CD4-positive, alpha-beta T cell treated with Interleukin-6 for 4 hours (primary cell): Measurements from ENCODE around the gene HS3ST3A1.
"Not testable (repeated sequence)": the region's sequence is repeated elsewhere in the genome, so short reads cannot be mapped to it uniquely, and the experiment has no call there.

Experiments used
- DNase-seq: peaks from one replicate; pipeline ENCODE4 v3.0.0-alpha.2; 2020; ENCODE audit warnings: mixed read lengths

The HS3ST3A1 gene

DNA sequence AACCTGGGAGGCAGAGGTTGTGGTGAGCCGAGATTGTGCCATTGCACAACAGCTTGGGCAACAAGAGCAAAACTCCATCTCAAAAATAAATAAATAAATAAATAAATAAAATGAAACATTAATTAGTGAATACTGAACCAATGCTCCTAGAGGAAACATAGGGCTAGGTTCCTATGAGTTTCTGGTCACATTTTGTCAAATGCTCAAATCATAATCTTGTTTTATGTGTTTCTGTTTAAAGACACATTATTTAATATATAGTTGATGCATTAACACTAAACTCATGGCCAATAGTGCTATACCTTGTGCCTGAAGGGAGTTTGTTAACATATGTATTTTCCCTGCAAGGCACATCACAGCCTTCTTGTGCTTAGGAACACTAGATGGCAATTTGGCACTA is 66.8 kb downstream of the HS3ST3A1 start:
- DNase-seq: no peak

GRCh38 chr17:13531721-13532120 is 70.0 kb downstream of the HS3ST3A1 start:
- no peak for DNase-seq

GRCh38 chr17:13525876-13526275 is 75.9 kb downstream of the HS3ST3A1 start:
- no peak for DNase-seq

- DNase-seq: no peak
Measured at GRCh38 chr17:13523164-13523563, 78.6 kb downstream of the HS3ST3A1 start.

- no peak for DNase-seq
Measured at GRCh38 chr17:13522749-13523148, 79.0 kb downstream of the HS3ST3A1 start.

DNA sequence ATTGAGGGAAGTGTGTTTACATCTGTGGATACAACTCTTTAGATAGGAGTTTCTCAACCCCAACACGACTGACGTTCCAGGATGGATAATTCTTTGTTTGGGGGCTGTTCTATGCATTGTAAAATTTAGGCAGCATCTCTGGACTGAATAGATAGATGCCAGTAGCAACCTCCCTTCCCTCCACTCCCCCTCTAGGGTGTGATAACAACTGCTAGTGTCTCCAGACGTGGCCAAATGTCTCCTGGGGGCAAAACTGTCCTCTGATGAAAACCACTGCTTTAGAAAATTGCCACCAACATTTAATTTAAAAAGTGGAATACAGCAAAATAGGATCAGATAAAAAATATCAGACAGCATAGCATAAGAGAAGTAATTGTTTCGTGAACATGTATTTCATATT is 79.9 kb downstream of the HS3ST3A1 start:
- DNase-seq: no peak

- DNase-seq: no peak
Measured at GRCh38 chr17:13520899-13521572, 80.7 kb downstream of the HS3ST3A1 start.

GRCh38 chr17:13518261-13519000 is 83.3 kb downstream of the HS3ST3A1 start:
- no peak for DNase-seq

DNA sequence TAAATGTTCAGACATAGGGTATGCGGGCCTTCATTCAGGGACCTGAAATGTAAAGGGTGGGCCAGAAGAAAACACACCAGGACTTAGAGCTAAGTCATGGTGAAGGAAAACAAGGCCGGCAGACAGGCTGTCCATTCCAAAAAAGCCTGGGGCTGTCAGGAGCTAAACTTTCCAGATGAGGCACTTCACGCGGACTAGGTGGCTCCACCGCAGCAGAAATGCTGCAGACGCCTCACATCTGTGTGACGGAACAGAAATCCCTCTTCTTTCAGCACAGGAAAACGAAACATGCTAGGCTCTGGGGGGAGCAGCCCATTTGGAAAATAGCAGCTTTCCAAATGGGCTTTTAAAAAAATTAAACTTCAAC is 88.7 kb downstream of the HS3ST3A1 start:
- DNase-seq: no peak

DNA sequence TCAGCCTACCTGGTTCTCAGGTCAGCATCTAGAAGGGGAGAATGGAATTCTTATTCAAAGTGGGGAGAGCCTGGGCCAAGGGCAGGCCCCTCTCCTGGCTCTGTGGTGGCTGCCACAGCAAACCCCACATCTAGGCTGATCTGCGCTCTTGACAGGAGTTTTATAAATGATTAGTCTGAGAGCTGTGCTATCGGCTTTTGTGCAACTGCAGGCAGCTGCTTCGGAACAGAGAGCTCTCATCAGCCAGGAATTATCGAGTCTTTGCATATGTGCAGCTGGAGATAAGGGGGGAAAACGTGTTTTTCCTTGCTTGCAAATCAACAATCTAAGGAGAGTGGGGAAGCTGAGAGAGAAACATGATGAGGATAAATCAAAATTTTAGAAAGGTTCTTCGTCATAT is 91.7 kb downstream of the HS3ST3A1 start:
- DNase-seq: no peak

DNA sequence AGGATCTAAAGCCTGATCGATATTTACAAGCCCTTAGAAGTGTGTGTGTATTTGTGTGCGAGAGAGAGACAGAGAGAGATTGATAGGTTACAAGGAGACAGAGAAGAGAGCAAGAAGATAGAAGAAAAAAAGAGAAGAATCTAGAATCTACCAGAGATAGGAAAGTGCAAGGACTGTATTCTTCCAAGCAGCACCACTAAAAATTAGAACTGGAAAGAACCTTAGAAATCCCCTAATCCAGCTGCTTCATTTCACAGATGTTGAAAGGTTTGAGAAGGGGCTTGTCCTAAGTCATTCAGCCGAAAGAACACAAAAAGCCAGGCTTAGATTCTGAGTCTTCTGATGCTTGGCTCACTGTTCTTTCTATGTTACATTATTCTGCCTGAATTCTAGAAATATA is 92.2 kb downstream of the HS3ST3A1 start:
- no peak for DNase-seq

DNA sequence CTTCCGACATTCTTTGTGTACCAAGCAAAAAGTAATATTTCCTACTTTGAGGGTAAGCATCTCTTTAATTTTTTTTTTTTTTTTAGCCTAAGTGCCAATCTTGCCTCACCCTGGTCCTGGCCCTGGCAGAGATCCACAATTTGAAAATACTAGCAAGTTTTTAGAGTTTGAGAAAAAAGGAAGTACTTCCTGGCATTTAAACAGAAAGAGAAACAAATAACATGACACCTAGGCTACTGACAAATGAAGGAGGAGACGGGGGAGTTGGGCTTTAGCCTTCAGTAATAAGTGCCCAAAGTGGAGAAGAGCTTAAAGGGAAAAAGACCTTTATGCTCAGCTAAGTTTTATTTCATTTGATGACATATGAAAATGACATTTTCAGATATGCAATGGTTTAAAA is 92.8 kb downstream of the HS3ST3A1 start:
- DNase-seq: no peak

DNA sequence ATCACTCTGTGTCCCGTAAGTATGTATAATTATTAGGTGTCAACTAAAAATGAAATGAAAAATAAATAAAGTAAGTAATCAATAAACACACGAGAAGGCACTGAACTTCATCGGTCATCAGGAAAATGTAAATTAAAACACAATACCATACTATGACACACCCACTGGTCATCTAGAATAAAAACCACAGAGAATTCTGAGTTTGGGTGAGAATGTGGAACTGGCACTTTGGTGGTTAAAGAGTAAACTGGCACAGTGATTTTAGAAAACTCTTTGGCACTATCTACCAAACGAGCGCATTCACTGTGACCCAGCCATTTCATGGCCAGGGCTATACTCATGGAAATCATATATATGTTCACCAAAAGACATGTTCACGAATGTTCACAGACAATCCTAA is 98.2 kb downstream of the HS3ST3A1 start:
- no peak for DNase-seq

GRCh38 chr17:13502263-13502662 is 99.5 kb downstream of the HS3ST3A1 start:
- no peak for DNase-seq

DNA sequence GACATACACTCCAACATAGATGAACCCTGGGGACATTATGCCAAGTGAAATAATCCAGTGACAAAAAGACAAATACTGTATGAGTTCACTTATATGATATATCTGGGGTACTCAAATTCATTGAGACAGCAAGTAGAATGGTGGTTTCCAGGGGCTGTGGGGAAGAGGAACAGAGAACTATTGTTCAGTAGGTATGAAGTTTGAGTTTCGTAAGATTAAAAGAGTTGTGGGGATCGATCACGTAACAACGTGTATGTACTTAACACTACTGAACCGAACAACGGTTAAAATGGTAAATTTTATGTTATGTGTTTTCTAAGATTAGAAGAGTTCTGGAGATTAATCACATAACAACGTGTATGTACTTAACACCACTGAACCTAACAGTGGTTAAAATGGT is 100.8 kb downstream of the HS3ST3A1 start:
- DNase-seq: no peak

- no peak for DNase-seq
Measured at GRCh38 chr17:13498184-13498583, 103.5 kb downstream of the HS3ST3A1 start.

GRCh38 chr17:13496553-13497056 is 105.1 kb downstream of the HS3ST3A1 start:
- DNase-seq: not testable (repeated sequence)

- no peak for DNase-seq
Measured at GRCh38 chr17:13495423-13495822, 106.3 kb downstream of the HS3ST3A1 start.

DNA sequence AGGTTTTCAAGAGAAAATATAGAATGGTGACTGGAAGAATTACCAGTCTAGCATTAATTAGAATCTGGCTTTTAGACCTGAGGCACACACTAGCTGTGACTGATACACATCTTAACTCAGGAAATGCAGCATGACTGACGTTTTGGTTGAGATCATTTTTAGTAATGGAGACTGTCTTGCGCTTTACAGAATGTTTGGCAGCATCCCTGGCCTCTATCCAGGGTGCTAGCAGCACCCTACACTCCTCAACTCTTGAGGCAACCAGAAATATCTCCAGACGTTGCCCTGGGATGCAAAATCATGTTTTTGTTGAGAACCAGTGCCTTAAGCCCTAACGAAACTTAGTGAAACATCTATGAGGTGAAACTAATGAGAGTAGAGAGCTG is 109.0 kb downstream of the HS3ST3A1 start:
- no peak for DNase-seq

DNA sequence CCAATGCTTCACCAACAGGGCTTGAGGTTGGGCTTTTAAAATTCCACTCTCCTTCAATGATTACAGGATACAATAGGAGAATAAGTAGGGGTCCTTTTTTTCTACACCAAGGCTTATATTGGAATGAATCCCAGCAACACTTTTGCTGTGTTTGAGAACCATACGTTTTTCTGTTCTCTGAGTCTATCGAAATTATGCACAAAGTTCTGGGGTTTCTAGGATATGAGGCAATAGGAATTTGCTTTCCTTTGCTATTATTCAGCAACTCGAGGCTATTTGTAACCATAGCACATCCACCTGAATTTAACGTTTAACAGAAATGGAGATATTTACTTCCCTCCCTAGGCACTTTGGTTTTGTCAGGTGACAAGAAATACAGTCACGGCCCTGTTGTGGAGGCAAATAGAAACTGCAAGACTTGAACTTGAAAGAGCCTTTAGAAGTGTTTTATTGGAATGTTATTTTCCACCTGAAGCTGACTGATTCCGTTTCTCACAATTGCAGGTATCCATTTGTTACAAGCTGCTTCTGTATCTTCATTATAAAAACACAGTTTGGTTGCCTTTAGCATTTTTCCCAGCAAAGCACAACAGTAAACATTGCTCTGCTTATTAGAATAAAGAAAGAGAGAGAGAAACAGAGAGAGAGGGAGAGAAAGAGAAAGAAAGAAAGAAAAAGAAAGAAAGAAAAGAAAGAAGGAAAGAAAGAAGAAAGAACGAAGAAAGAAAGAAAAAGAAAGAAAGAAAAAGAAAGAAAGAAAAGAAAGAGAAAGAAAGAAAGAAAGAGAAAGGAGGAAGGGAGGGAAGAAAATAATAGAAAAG is 109.6 kb downstream of the HS3ST3A1 start:
- DNase-seq: no peak

DNA sequence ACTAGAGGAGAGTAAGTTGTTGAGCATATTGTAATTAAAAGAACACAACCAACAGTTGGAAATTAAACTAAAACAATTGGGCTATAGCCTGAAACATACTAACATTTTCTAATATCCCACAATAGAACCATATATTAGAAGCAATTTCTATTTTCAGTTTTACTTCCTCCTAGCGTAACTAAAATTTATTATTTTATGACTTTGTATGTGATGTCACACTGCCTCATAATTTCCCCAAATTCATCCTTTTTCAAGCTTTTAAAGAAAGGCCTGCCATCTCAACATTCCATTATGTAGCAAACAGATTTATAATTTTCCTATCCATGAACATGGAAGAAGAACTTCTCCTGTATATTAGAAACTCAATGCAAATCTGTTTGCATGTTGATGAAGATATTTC is 110.2 kb downstream of the HS3ST3A1 start:
- no peak for DNase-seq

GRCh38 chr17:13490906-13491482 is 110.7 kb downstream of the HS3ST3A1 start:
- no peak for DNase-seq

GRCh38 chr17:13490427-13490826 is 111.3 kb downstream of the HS3ST3A1 start:
- no peak for DNase-seq
